ENCODE results near the gene PDP2. TPM values are rescaled to one million over a fixed set of nuclear protein-coding genes. Genes with fewer than 3 reads are reported as not detected.
"Not testable (repeated sequence)": the region's sequence is repeated elsewhere in the genome, so short reads cannot be mapped to it uniquely, and the experiment has no call there.

Gene PDP2
- total RNA-seq, 1 experiment from 2014 or later = 28.4 TPM

DNA sequence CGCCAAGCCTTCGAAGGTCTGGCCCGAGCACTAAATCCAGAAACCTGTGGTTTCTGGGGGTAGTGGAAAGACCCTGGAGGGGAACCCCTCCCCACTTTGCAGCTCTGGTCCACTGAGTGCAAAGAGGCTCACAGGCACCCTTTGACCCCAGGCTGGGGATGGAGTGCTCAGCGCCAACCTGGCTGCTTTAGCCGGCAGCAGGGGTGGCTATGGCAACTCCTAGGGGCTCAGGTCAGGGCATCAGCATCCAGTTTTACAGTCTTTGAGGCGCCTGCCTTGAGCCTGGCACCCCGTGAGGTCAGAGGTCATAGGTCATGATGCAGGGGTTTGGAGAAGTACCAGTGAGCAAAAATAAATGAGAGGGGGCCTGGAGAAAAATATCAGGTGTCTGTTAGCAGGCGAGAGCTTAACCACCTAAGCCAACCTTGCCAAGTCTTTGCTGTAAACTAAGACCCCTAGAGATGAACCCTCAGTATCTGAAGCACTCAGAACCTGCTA is 18.2 kb upstream of the PDP2 start:
- TF ChIP-seq MYBL2 (CRISPR knock-in tag; IDR thresholded peaks at IDR 0.05) = no peak
- TF ChIP-seq, protein P1, sequence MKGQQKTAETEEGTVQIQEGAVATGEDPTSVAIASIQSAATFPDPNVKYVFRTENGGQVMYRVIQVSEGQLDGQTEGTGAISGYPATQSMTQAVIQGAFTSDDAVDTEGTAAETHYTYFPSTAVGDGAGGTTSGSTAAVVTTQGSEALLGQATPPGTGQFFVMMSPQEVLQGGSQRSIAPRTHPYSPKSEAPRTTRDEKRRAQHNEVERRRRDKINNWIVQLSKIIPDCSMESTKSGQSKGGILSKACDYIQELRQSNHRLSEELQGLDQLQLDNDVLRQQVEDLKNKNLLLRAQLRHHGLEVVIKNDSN (CRISPR knock-in tag; IDR thresholded peaks at IDR 0.05) = no peak
- no peak for TF ChIP-seq ZNF671 (CRISPR knock-in tag; IDR thresholded peaks at IDR 0.05)
- TF ChIP-seq RORB (CRISPR knock-in tag; IDR thresholded peaks at IDR 0.05) = no peak
- no peak for TF ChIP-seq ZNF532 (CRISPR knock-in tag; IDR thresholded peaks at IDR 0.05; ENCODE audit: borderline replicate concordance)
- no peak for TF ChIP-seq JUN (CRISPR knock-in tag; IDR thresholded peaks at IDR 0.05)
- TF ChIP-seq SP1 (CRISPR knock-in tag; conservative IDR thresholded peaks at IDR 0.05) = no peak
- no peak for TF ChIP-seq PRRX2 (CRISPR knock-in tag; IDR thresholded peaks at IDR 0.05)
- Mint-ChIP-seq H3K4me3 (no peak overlapping the region), H3K9me3 (no peaks in the 10 kb centered on the region), H3K27ac (no peak overlapping the region), H3K27me3 (ENCODE audit: low read depth) (no peaks in the 10 kb centered on the region; the same call in 1 of the 2 replicates), H3K4me1 (no peaks in the 10 kb centered on the region), H3K36me3 (no peaks in the 10 kb centered on the region)
- no peak for ATAC-seq
- CTCF ChIA-PET = interaction anchor here (0.6 to 2.7 kb wide), 4 partner anchors 11 to 96 kb away, joined by 4 to 15 read pairs (median 6); partner anchors contain the start of gene NAE1
- POLR2A ChIA-PET = no interaction called here
- DNase-seq (ENCODE audit: low spot score) = no peak

DNA sequence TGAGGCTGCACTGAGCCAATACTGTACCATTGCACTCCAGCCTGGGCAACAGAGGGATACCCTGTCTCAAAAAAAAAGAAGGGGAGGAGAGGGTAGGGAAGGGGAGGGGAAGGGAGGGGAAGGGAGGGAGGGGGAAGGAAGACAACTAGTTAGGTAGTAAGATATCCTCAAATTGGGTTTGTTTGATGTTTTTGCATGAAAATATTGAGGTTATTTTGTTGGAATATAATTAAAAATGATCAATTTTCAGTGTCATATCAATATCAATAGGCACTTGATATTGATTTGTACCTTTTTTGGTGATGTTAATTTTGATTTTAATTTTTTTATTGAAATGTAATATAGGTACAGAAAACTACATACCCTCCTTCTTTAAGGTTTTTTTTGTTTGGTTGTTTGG is 16.6 kb upstream of the PDP2 start:
- H3K27ac Mint-ChIP-seq = no peak overlapping the region
- DNase-seq (ENCODE audit: low spot score) = no peak
- ATAC-seq = no peak
- 0 out of 2 replicates have a peak, but pooled peaks cover 4% of the 10 kb centered on the region for H3K4me1 Mint-ChIP-seq
- ChIA-PET POLR2A (no interaction called here), CTCF (interaction anchor here (1.6 kb wide), 1 partner anchor 9 kb away, joined by 5 read pairs; no protein-coding TSS in a partner anchor)
- no peaks in the 10 kb centered on the region; the same call in 1 of the 2 replicates for H3K27me3 Mint-ChIP-seq (ENCODE audit: low read depth)
- TF ChIP-seq IRF2 (CRISPR knock-in tag; IDR thresholded peaks at IDR 0.05; ENCODE audit: borderline replicate concordance, low read depth) (no peak), ELF4 (CRISPR knock-in tag; IDR thresholded peaks at IDR 0.05; ENCODE audit: low read depth) (no peak), ZNF423 (CRISPR knock-in tag; IDR thresholded peaks at IDR 0.05) (no peak)
- H3K9me3 Mint-ChIP-seq = no peaks in the 10 kb centered on the region
- H3K4me3 Mint-ChIP-seq = no peak overlapping the region
- H3K36me3 Mint-ChIP-seq = no peaks in the 10 kb centered on the region

- Mint-ChIP-seq H3K27me3 (ENCODE audit: low read depth) (peaks cover 10% of the 10 kb centered on the region), H3K4me3 (no peak overlapping the region), H3K9me3 (no peaks in the 10 kb centered on the region), H3K27ac (no peak overlapping the region), H3K4me1 (peaks cover 17% of the 10 kb centered on the region), H3K36me3 (no peaks in the 10 kb centered on the region)
- TF ChIP-seq, protein P2, sequence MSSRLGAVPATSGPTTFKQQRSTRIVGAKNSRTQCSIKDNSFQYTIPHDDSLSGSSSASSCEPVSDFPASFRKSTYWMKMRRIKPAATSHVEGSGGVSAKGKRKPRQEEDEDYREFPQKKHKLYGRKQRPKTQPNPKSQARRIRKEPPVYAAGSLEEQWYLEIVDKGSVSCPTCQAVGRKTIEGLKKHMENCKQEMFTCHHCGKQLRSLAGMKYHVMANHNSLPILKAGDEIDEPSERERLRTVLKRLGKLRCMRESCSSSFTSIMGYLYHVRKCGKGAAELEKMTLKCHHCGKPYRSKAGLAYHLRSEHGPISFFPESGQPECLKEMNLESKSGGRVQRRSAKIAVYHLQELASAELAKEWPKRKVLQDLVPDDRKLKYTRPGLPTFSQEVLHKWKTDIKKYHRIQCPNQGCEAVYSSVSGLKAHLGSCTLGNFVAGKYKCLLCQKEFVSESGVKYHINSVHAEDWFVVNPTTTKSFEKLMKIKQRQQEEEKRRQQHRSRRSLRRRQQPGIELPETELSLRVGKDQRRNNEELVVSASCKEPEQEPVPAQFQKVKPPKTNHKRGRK (CRISPR knock-in tag; IDR thresholded peaks at IDR 0.05; ENCODE audit: borderline replicate concordance) = no peak
- no peak for TF ChIP-seq PRRX2 (CRISPR knock-in tag; IDR thresholded peaks at IDR 0.05)
- TF ChIP-seq E2F1 (CRISPR knock-in tag; IDR thresholded peaks at IDR 0.05) = no peak
- TF ChIP-seq SP1 (CRISPR knock-in tag; conservative IDR thresholded peaks at IDR 0.05) = no peak
- TF ChIP-seq USF2 (CRISPR knock-in tag; IDR thresholded peaks at IDR 0.05) = no peak
- TF ChIP-seq ZNF121 (CRISPR knock-in tag; IDR thresholded peaks at IDR 0.05) = no peak
- ChIA-PET POLR2A (no interaction called here), CTCF (interaction anchor here (1.1 to 3.8 kb wide), 4 partner anchors 11 to 261 kb away, joined by 4 to 100 read pairs (median 23); partner anchors contain the start of genes NAE1 and PDP2)
- DNase-seq (ENCODE audit: low spot score) (no peak), ATAC-seq (no peak)
Observed at GRCh38 chr16:66869424-66869823, 10.9 kb upstream of the PDP2 start.

GRCh38 chr16:66871363-66871762 is 9.0 kb upstream of the PDP2 start:
- Mint-ChIP-seq H3K4me1 (peaks cover 18% of the 10 kb centered on the region), H3K27me3 (ENCODE audit: low read depth) (peaks cover 10% of the 10 kb centered on the region)
- not testable (repeated sequence) for H3K27ac Mint-ChIP-seq; DNase-seq (ENCODE audit: low spot score); H3K4me3 Mint-ChIP-seq; ATAC-seq; H3K36me3 Mint-ChIP-seq; H3K9me3 Mint-ChIP-seq
- ChIA-PET CTCF (interaction anchor here (1.8 to 3.7 kb wide), 3 partner anchors 10 to 263 kb away, joined by 4 to 74 read pairs (median 18); partner anchors contain the start of genes NAE1 and PDP2), POLR2A (interaction anchor here (0.6 kb wide), 1 partner anchor 72 kb away, joined by 4 read pairs; no protein-coding TSS in a partner anchor)

Measured in WTC11 (cell line).